H9 (cell line): Measurements from ENCODE around the gene C5AR1. TPM values are rescaled to one million over a fixed set of nuclear protein-coding genes. Genes with fewer than 3 reads are reported as not detected.
"Not testable (repeated sequence)": the region's sequence is repeated elsewhere in the genome, so short reads cannot be mapped to it uniquely, and the experiment has no call there.

ENCODE experiments used
- DNase-seq: peaks from one replicate; pipeline ENCODE4 v3.0.0-alpha.2; 2017
- H2AFZ ChIP-seq: one replicate; pipeline ENCODE4 v1.6.1; 2013; ENCODE audit warnings: mild to moderate bottlenecking, low read length, control low read depth, moderate library complexity
- H2AK5ac ChIP-seq: 2 replicates; pipeline ENCODE4 v1.6.1; 2013; ENCODE audit warnings: low read length, control low read depth, mixed read lengths; ENCODE audit not compliant: insufficient read length
- H2BK120ac ChIP-seq: one replicate; pipeline ENCODE4 v1.6.1; 2013; ENCODE audit warnings: low read depth, mild to moderate bottlenecking, low read length, control low read depth, inconsistent platforms; ENCODE audit not compliant: poor library complexity, severe bottlenecking
- H2BK12ac ChIP-seq: 2 replicates; pipeline ENCODE4 v1.6.1; 2013; ENCODE audit warnings: low read length, control low read depth, mixed read lengths, low read depth; ENCODE audit not compliant: insufficient read length
- H2BK15ac ChIP-seq: 2 replicates; pipeline ENCODE4 v1.6.1; 2013; ENCODE audit warnings: low read depth, low read length, control low read depth
- H2BK20ac ChIP-seq: one replicate; pipeline ENCODE4 v1.6.1; 2013; ENCODE audit warnings: low read depth, mild to moderate bottlenecking, low read length, control low read depth, inconsistent platforms; ENCODE audit not compliant: poor library complexity, severe bottlenecking
- H2BK5ac ChIP-seq: 2 replicates; pipeline ENCODE4 v1.6.1; 2013; ENCODE audit warnings: low read length, control low read depth, mixed read lengths; ENCODE audit not compliant: insufficient read length
- H3K14ac ChIP-seq: 2 replicates; pipeline ENCODE4 v1.6.1; 2013; ENCODE audit warnings: low read length, control low read depth; ENCODE audit not compliant: insufficient read depth
- H3K18ac ChIP-seq: 2 replicates; pipeline ENCODE4 v1.6.1; 2013; ENCODE audit warnings: low read depth, mild to moderate bottlenecking, mixed read lengths, low read length, control low read depth; ENCODE audit not compliant: insufficient read length
- H3K23ac ChIP-seq: 2 replicates; pipeline ENCODE4 v1.6.1; 2013; ENCODE audit warnings: low read length, control low read depth, mixed read lengths, low read depth; ENCODE audit not compliant: insufficient read length
- H3K23me2 ChIP-seq: 2 replicates; pipeline ENCODE4 v1.6.1; 2013; ENCODE audit warnings: low read depth, mild to moderate bottlenecking, mixed read lengths, low read length, control low read depth; ENCODE audit not compliant: insufficient read length, poor library complexity, severe bottlenecking
- H3K27ac ChIP-seq: 2 replicates; pipeline ENCODE4 v1.5.1; 2013; ENCODE audit warnings: low read length, control low read depth, mixed read lengths, low read depth; ENCODE audit not compliant: insufficient read length
- H3K27me3 ChIP-seq: 2 replicates; pipeline ENCODE4 v1.6.1; 2013; ENCODE audit warnings: low read length, control low read depth, inconsistent platforms; ENCODE audit not compliant: insufficient read depth
- H3K4ac ChIP-seq: 2 replicates; pipeline ENCODE4 v1.6.1; 2013; ENCODE audit warnings: low read depth, mild to moderate bottlenecking, control low read depth, inconsistent platforms, low read length, moderate library complexity
- H3K4me1 ChIP-seq: 2 replicates; pipeline ENCODE4 v1.6.1; 2013; ENCODE audit warnings: low read length, control low read depth, inconsistent platforms; ENCODE audit not compliant: insufficient read depth
- H3K4me2 ChIP-seq: 2 replicates; pipeline ENCODE4 v1.6.1; 2013; ENCODE audit warnings: low read length, control low read depth, mixed read lengths; ENCODE audit not compliant: insufficient read length, insufficient read depth
- H3K56ac ChIP-seq: 2 replicates; pipeline ENCODE4 v1.6.1; 2013; ENCODE audit warnings: low read depth, mild to moderate bottlenecking, mixed read lengths, low read length, control low read depth; ENCODE audit not compliant: insufficient read length
- H3K79me1 ChIP-seq: 2 replicates; pipeline ENCODE4 v1.6.1; 2013; ENCODE audit warnings: low read depth, mild to moderate bottlenecking, moderate library complexity, low read length, control low read depth, inconsistent platforms; ENCODE audit not compliant: insufficient read depth, poor library complexity, severe bottlenecking
- H3K79me2 ChIP-seq: 2 replicates; pipeline ENCODE4 v1.6.1; 2013; ENCODE audit warnings: low read length, control low read depth, inconsistent platforms; ENCODE audit not compliant: insufficient read depth
- H3K9ac ChIP-seq: 2 replicates; pipeline ENCODE4 v1.6.1; 2013; ENCODE audit warnings: low read length, control low read depth, mixed read lengths; ENCODE audit not compliant: insufficient read length; ENCODE audit errors: extremely low read depth
- H3K9me3 ChIP-seq: one replicate; pipeline ENCODE4 v1.6.1; 2013; ENCODE audit warnings: low read depth, low read length, inconsistent platforms; ENCODE audit not compliant: control insufficient read depth
- H3T11ph ChIP-seq: one replicate; pipeline ENCODE4 v1.6.1; 2013; ENCODE audit warnings: mild to moderate bottlenecking, low read length, control low read depth, inconsistent platforms
- H4K20me1 ChIP-seq: one replicate; pipeline ENCODE4 v1.6.1; 2013; ENCODE audit not compliant: control insufficient read depth, insufficient read length, insufficient read depth
- H4K5ac ChIP-seq: 2 replicates; pipeline ENCODE4 v1.6.1; 2013; ENCODE audit warnings: low read depth, mild to moderate bottlenecking, mixed read lengths, low read length, control low read depth; ENCODE audit not compliant: insufficient read length
- H4K8ac ChIP-seq: replicated peaks from 2 replicates; pipeline ENCODE4 v1.6.1; 2013; ENCODE audit warnings: low read length, control low read depth, mixed read lengths, low read depth; ENCODE audit not compliant: insufficient read length
- H4K91ac ChIP-seq: 2 replicates; pipeline ENCODE4 v1.6.1; 2013; ENCODE audit warnings: low read depth, mild to moderate bottlenecking, moderate library complexity, mixed read lengths, low read length, control low read depth; ENCODE audit not compliant: insufficient read length
- H3K27ac Mint-ChIP-seq, 3 experiments: 2 replicates in 2 of 3; 3 replicates in 1 of 3; pipeline ENCODE4 v1.8.0; 2020 to 2021; ENCODE audit warnings: mixed read lengths in 3 of 3, mild to moderate bottlenecking in 1 of 3, moderate library complexity in 1 of 3
- H3K27me3 Mint-ChIP-seq: 2 replicates; pipeline ENCODE4 v1.8.0; 2021; ENCODE audit warnings: low read depth, mild to moderate bottlenecking, moderate library complexity, mixed read lengths
- H3K36me3 Mint-ChIP-seq, 3 experiments: 2 replicates in 2 of 3; 3 replicates in 1 of 3; pipeline ENCODE4 v1.8.0; 2020 to 2021; ENCODE audit warnings: low read depth in 3 of 3, mixed read lengths in 3 of 3; ENCODE audit not compliant: insufficient read depth in 1 of 3
- H3K4me1 Mint-ChIP-seq, 2 experiments: 2 replicates each; pipeline ENCODE4 v1.8.0; 2020; ENCODE audit warnings: mixed read lengths in 2 of 2
- H3K4me3 Mint-ChIP-seq, 2 experiments: 2 replicates in 1 of 2; 3 replicates in 1 of 2; pipeline ENCODE4 v1.8.0; 2020 to 2021; ENCODE audit warnings: mild to moderate bottlenecking in 2 of 2, mixed read lengths in 2 of 2, moderate library complexity in 1 of 2
- H3K9me3 Mint-ChIP-seq, 2 experiments: 2 replicates in 1 of 2; 3 replicates in 1 of 2; pipeline ENCODE4 v1.8.0; 2020; ENCODE audit warnings: mild to moderate bottlenecking in 2 of 2, mixed read lengths in 2 of 2, moderate library complexity in 1 of 2
- WGBS: extraction: QIAGEN DNeasy Blood & Tissue Kit; methylation state at CpG from one replicate; pipeline ENCODE4 v1.1.7; 2013; ENCODE audit warnings: missing lambda C conversion rate, low lambda C conversion rate, mixed read lengths; ENCODE audit not compliant: insufficient read length; ENCODE audit errors: extremely low coverage; 5-methylcytosine and 5-hydroxymethylcytosine counted together
- total RNA-seq: library from RNA; stranded (reverse); gene quantifications from 2 replicates; pipeline ENCODE4 v1.2.1, GENCODE V29; 2021
- TF ChIP-seq, protein P1 (sequence below): fragments of 200-600 bp; sonication (generic); conservative IDR thresholded peaks from 3 replicates; pipeline ENCODE4 v1.8.0; 2021; ENCODE audit warnings: antibody characterized with exemption, mild to moderate bottlenecking

Gene C5AR1
- total RNA-seq, 1 experiment from 2014 or later = 1.8 TPM

DNA sequence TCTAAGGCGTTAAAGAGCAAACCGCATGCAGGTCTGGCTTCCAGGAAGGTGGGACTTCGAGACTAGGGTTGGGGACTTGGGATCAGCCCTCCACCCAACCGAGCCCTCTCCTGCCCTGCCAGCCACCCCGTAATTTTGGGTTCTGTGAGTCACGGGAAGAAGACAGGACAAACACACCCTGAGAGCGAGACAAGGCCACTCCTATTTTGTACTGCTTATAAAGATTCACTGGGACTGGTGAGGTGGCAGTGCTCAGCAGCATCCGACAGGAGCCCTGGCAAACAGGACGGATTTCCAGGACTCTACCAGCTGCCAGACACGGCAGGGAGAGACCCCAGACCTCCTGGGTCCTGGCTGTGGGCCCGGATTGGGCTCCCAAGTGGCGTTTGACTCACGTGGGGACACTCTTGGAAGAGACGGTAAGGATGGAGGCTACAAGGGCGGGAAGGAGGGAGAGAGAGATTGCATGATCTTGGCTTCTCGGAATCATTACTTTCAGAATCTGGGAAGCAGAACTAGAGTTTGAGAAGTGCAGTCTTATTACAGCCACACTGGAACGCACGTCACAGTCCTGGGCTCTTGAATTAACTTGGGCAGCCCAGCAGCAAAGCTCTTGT is 22.4 kb downstream of the C5AR1 start, which contains the start of gene C5AR2:
Gene C5AR2, plus strand, starts transcription at position 245 of the 617 bp plus-strand sequence. CDS start 8,625 bp downstream, outside the sequence.
- peaks cover 6% of the 10 kb centered on the region in 2 experiments; a peak in 3 of 4 replicates for H3K4me1 Mint-ChIP-seq
- Histone ChIP-seq H3T11ph (no peak within 1 kb of the TSS), H2BK15ac (no peak within 1 kb of the TSS), H4K20me1 (no peaks in the 10 kb centered on the region), H4K8ac (no peak within 1 kb of the TSS), H4K5ac (no peak within 1 kb of the TSS), H3K14ac (no peak within 1 kb of the TSS), H3K4me1 (no peaks in the 10 kb centered on the region), H3K79me2 (no peaks in the 10 kb centered on the region), H3K18ac (no peak within 1 kb of the TSS), H3K27me3 (no peaks in the 10 kb centered on the region), H3K27ac (no peak within 1 kb of the TSS), H3K9me3 (no peaks in the 10 kb centered on the region), H3K4ac (no peak within 1 kb of the TSS), H3K4me2 (no peak within 1 kb of the TSS), H2BK5ac (no peak within 1 kb of the TSS), H2BK120ac (no peak within 1 kb of the TSS), H2AFZ (no peak within 1 kb of the TSS), H2BK20ac (no peak within 1 kb of the TSS), H3K23me2 (no peaks in the 10 kb centered on the region), H3K9ac (no peak within 1 kb of the TSS), H3K56ac (no peak within 1 kb of the TSS), H3K23ac (no peak within 1 kb of the TSS), H4K91ac (no peak within 1 kb of the TSS), H2AK5ac (no peak within 1 kb of the TSS), H2BK12ac (no peak within 1 kb of the TSS), H3K79me1 (no peaks in the 10 kb centered on the region)
- no CpG with 5 or more reads among the region's 18 CpGs for WGBS
- H3K36me3 Mint-ChIP-seq = no peaks in the 10 kb centered on the region
- H3K9me3 Mint-ChIP-seq = no peaks in the 10 kb centered on the region
- H3K27me3 Mint-ChIP-seq = peaks cover 2% of the 10 kb centered on the region; the same call in 1 of the 2 replicates
- no peak for DNase-seq
- no peak within 1 kb of the TSS; a peak in 3 of 7 replicates for H3K27ac Mint-ChIP-seq
- TF ChIP-seq, protein P1, sequence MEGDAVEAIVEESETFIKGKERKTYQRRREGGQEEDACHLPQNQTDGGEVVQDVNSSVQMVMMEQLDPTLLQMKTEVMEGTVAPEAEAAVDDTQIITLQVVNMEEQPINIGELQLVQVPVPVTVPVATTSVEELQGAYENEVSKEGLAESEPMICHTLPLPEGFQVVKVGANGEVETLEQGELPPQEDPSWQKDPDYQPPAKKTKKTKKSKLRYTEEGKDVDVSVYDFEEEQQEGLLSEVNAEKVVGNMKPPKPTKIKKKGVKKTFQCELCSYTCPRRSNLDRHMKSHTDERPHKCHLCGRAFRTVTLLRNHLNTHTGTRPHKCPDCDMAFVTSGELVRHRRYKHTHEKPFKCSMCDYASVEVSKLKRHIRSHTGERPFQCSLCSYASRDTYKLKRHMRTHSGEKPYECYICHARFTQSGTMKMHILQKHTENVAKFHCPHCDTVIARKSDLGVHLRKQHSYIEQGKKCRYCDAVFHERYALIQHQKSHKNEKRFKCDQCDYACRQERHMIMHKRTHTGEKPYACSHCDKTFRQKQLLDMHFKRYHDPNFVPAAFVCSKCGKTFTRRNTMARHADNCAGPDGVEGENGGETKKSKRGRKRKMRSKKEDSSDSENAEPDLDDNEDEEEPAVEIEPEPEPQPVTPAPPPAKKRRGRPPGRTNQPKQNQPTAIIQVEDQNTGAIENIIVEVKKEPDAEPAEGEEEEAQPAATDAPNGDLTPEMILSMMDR = no peak
- H3K4me3 Mint-ChIP-seq = no peak within 1 kb of the TSS; a peak in 1 of 5 replicates

DNA sequence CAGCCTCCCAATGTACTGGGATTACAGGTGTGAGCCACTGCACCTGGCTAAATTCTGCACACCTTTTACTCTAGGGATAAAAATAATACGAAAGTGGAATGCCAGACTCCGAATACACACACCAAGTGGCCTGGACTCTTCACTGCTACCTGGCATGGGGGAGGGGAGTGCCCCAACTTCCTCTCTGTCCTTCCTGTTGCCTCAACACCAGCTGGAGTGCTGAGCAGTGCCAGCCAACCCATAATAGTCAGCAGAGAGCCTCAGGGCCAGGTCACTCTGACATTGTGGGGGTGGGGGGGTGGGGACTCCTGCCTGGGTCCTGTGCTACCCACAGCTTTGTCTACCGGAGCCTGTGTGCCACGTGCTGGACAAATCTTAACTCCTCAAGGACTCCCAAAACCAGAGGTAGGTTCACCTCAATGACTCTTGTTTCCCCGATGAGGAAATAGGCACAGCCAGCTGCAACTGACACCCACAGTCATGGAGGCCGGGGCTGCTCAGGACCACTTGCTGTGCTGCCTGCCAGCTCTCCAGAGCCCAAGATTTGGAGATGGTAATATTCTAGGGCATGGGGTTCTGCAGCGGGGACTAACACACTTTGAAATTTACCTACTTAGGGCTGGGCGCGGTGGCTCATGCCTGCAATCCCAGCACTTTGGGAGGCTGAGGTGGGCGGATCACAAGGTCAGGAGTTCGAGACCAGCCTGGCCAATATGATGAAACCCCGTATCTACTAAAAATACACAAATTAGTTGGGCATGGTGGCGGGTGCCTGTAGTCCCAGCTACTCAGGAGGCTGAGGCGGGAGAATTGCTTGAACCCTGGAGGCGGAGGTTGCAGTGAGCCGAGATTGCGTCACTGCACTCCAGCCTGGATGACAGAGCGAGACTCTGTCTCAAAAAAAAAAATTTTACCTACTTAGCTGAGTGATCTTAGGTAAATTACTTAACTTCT is 27.4 kb downstream of the C5AR1 start:
- not testable (repeated sequence) for H3K18ac ChIP-seq, H3K4me1 Mint-ChIP-seq, H3K79me1 ChIP-seq, H3K27ac ChIP-seq, H3K79me2 ChIP-seq, H3K27me3 Mint-ChIP-seq, H3T11ph ChIP-seq, H3K27ac Mint-ChIP-seq, H4K20me1 ChIP-seq, H2BK120ac ChIP-seq, H2AFZ ChIP-seq, H4K91ac ChIP-seq, H3K23ac ChIP-seq, DNase-seq, H3K4me3 Mint-ChIP-seq, H4K8ac ChIP-seq, H3K4me2 ChIP-seq, H3K27me3 ChIP-seq, H3K56ac ChIP-seq, H3K14ac ChIP-seq, H2AK5ac ChIP-seq, H3K4me1 ChIP-seq, H2BK12ac ChIP-seq, H3K9me3 Mint-ChIP-seq, H2BK20ac ChIP-seq, H3K4ac ChIP-seq, H3K23me2 ChIP-seq, H3K9me3 ChIP-seq, H4K5ac ChIP-seq, H3K36me3 Mint-ChIP-seq, H3K9ac ChIP-seq, H2BK5ac ChIP-seq, H2BK15ac ChIP-seq
- WGBS = no CpG with 5 or more reads among the region's 18 CpGs
